VCaP (cell line): ENCODE results near the gene CCDC97.

Source experiments
- H3K27ac ChIP-seq: fragments of 450-650 bp; 2 replicates; pipeline ENCODE4 v1.5.1; 2017
- CTCF ChIP-seq: fragments of 450-650 bp; conservative IDR thresholded peaks from 2 replicates; pipeline ENCODE4 v1.5.1; 2017; ENCODE audit warnings: mild to moderate bottlenecking, moderate library complexity

The CCDC97 gene

GRCh38 chr19:41310033-41310831 lies at the start of gene CCDC97:
TSS of gene CCDC97 (plus strand) at chr19:41310172. CDS start at chr19:41310311, 139 bp downstream.
- no peak for TF ChIP-seq CTCF
- peak within 1 kb of the TSS; percentile 94 for H3K27ac ChIP-seq

GRCh38 chr19:41261474-41262190 lies 48.3 kb upstream of the CCDC97 start:
- peak overlapping the region; percentile 100 for H3K27ac ChIP-seq
- 0 out of 2 replicates have a peak, but pooled peaks have one; percentile 27 for TF ChIP-seq CTCF

- no peak for TF ChIP-seq CTCF
Observed at GRCh38 chr19:41263042-41263849, 46.7 kb upstream of the CCDC97 start.

GRCh38 chr19:41263850-41264580 lies 46.0 kb upstream of the CCDC97 start, which contains the start of gene HNRNPUL1:
TSS of gene HNRNPUL1 (plus strand) at chr19:41264372. CDS start at chr19:41264504, 132 bp downstream.
- TF ChIP-seq CTCF: peak; percentile 26; the same call in 1 of the 2 replicates
- peak within 1 kb of the TSS; percentile 100 for H3K27ac ChIP-seq

More at GRCh38 chr19:41263042-41263849, 46.7 kb upstream of the CCDC97 start:
- peak overlapping the region; percentile 100 for H3K27ac ChIP-seq

- no peak for TF ChIP-seq CTCF
- peak overlapping the region; percentile 100 for H3K27ac ChIP-seq
Observed at GRCh38 chr19:41264581-41265394, 45.2 kb upstream of the CCDC97 start.

- peak overlapping the region; percentile 100 for H3K27ac ChIP-seq
- no peak for TF ChIP-seq CTCF
Observed at GRCh38 chr19:41265395-41266153, 44.4 kb upstream of the CCDC97 start.
